ENCODE results near the gene DNMT3B. TPM values are rescaled to one million over a fixed set of nuclear protein-coding genes. Genes with fewer than 3 reads are reported as not detected.

Gene DNMT3B
- total and polyA plus RNA-seq, 9 of the 15 experiments (the other 6 are each of a cell fraction or from before 2014, with no cell fraction given), result 9.3 to 74.8 (median 49.1) TPM

DNA sequence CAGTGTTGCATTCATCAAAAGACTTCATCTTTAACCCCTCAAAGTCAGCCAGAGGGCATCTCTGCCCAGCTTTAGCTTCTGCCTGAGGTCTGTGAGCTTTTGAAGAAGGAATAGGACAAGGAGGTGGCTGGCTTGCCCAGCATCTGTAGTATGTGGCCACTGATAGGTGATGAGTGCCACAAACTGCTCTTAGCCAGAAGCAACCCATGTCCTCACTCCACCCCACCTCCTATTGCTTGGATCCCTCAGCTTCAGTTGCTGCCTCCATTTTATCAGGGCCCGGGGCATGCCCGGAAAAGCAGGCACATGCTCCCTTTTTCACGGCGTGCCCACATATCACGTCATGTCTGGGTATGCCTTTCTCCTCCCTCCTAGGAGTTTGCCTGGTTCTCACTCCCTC lies 84.7 kb downstream of the DNMT3B start:
- intact Hi-C loops (cut with micrococcal nuclease) (no loop called here), in situ Hi-C loops (cut with MboI) (no loop called here)
- Histone ChIP-seq H3K27me3 (ENCODE audit: control insufficient read depth in 2 of 2, insufficient read depth in 2 of 2, low read length in 2 of 2) (no peaks in the 10 kb centered on the region), H3K9ac (ENCODE audit: insufficient read depth in 1 of 2, low read depth in 2 of 2, low read length in 2 of 2) (no peak overlapping the region), H3K4me3 (no peak overlapping the region), H3K27ac (ENCODE audit: extremely low read depth, low read depth, low read length) (no peak overlapping the region), H3K9me3 (replicated peaks; ENCODE audit: control insufficient read depth, insufficient read depth, low read depth, low read length) (no peaks in the 10 kb centered on the region), H3K79me2 (ENCODE audit: control insufficient read depth, insufficient read depth, low read length) (peaks cover 20% of the 10 kb centered on the region), H2AFZ (ENCODE audit: low read depth, low read length) (no peak overlapping the region), H3K36me3 (ENCODE audit: control insufficient read depth, insufficient read depth, low read length) (peaks cover 86% of the 10 kb centered on the region), H3K4me1 (replicated peaks in 1 of 2; ENCODE audit: control insufficient read depth in 2 of 2, insufficient read depth in 2 of 2, low read length in 2 of 2) (no peaks in the 10 kb centered on the region), H3K9me1 (ENCODE audit: control insufficient read depth, insufficient read depth, low read length) (no peaks in the 10 kb centered on the region), H3K4me2 (ENCODE audit: insufficient read depth, low read length) (no peak overlapping the region), H4K20me1 (replicated peaks; ENCODE audit: control insufficient read depth, insufficient read depth, low read length) (0 out of 2 replicates have a peak, but pooled peaks cover 5% of the 10 kb centered on the region)
- POLR2A ChIA-PET, result interaction anchor here (0.6 to 4.0 kb wide), 4 partner anchors 9 to 18 kb away, joined by 3 to 23 read pairs (median 4); partner anchors contain the start of gene EFCAB8
- no peak for DNase-seq (ENCODE audit: extremely low read depth in 1 of 4, low spot score in 3 of 4)
- CTCF ChIA-PET (ENCODE audit: low intra/inter-chr PET ratio), result no interaction called here
- no TSS peak for BruUV-seq (replicated peaks)
- TF ChIP-seq MYC (IDR thresholded peaks at IDR 0.05; ENCODE audit: low read depth, low read length) (no peak), MYC (CRISPR knock-in tag; IDR thresholded peaks at IDR 0.05; ENCODE audit: borderline replicate concordance, low read depth) (no peak), FOXM1 (IDR thresholded peaks at IDR 0.05; ENCODE audit: low read depth) (no peak), FOXM1 (CRISPR knock-in tag; IDR thresholded peaks at IDR 0.05; ENCODE audit: low read depth) (no peak), ZNF224 (CRISPR knock-in tag; IDR thresholded peaks at IDR 0.05) (no peak)
- ATAC-seq, result no peak
- whole genome bisulfite sequencing (ENCODE audit: insufficient coverage, low coverage, missing lambda C conversion rate), result 96% methylated on average over 5 of the region's 5 CpGs
- no peak for FAIRE-seq

DNA sequence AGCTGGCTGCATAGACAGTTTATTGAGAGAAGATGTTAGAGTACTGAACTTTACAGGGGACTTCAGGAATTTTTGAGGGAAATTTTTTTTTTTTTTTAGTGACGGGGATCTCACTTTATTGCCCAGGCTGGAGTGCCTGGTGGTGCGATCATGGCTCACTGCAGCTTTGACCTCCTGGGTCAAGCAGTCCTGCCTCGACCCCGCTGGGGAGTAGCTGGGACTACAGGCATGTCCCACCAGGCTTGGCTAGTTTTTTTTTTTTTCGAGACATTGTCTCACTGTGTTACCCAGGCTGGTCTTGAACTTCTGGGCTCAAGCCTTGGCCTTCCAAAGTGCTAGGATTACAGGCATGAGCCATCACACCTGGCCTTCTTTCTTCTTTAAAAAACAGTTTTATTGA lies 85.8 kb downstream of the DNMT3B start:
- no peak for ATAC-seq
- H3K4me1 ChIP-seq (replicated peaks in 1 of 2; ENCODE audit: control insufficient read depth in 2 of 2, insufficient read depth in 2 of 2, low read length in 2 of 2), result no peaks in the 10 kb centered on the region
- BruUV-seq (replicated peaks), result no TSS peak
- no peak overlapping the region for H3K9ac ChIP-seq (ENCODE audit: insufficient read depth in 1 of 2, low read depth in 2 of 2, low read length in 2 of 2)
- 0 out of 2 replicates have a peak, but pooled peaks cover 5% of the 10 kb centered on the region for H4K20me1 ChIP-seq (replicated peaks; ENCODE audit: control insufficient read depth, insufficient read depth, low read length)
- H3K79me2 ChIP-seq (ENCODE audit: control insufficient read depth, insufficient read depth, low read length), result peaks cover 12% of the 10 kb centered on the region
- H3K27me3 ChIP-seq (ENCODE audit: control insufficient read depth in 2 of 2, insufficient read depth in 2 of 2, low read length in 2 of 2), result no peaks in the 10 kb centered on the region
- H3K9me3 ChIP-seq (replicated peaks; ENCODE audit: control insufficient read depth, insufficient read depth, low read depth, low read length), result no peaks in the 10 kb centered on the region
- intact Hi-C loops (cut with micrococcal nuclease), result no loop called here
- POLR2A ChIA-PET, result interaction anchor here (1.9 to 2.5 kb wide), 2 partner anchors 11 to 28 kb away, joined by 4 to 7 read pairs; partner anchors contain the start of genes EFCAB8 and MAPRE1
- WGBS (ENCODE audit: insufficient coverage, low coverage, missing lambda C conversion rate), result 91% methylated on average over 5 of the region's 5 CpGs
- DNase-seq (ENCODE audit: extremely low read depth in 1 of 4, low spot score in 3 of 4), result no peak
- no peak for FAIRE-seq
- in situ Hi-C loops (cut with MboI), result no loop called here
- peaks cover 84% of the 10 kb centered on the region for H3K36me3 ChIP-seq (ENCODE audit: control insufficient read depth, insufficient read depth, low read length)
- H3K4me2 ChIP-seq (ENCODE audit: insufficient read depth, low read length), result no peak overlapping the region
- no peaks in the 10 kb centered on the region for H3K9me1 ChIP-seq (ENCODE audit: control insufficient read depth, insufficient read depth, low read length)
- H2AFZ ChIP-seq (ENCODE audit: low read depth, low read length), result no peak overlapping the region
- H3K27ac ChIP-seq (ENCODE audit: extremely low read depth, low read depth, low read length), result no peak overlapping the region
- H3K4me3 ChIP-seq, result no peak overlapping the region
- CTCF ChIA-PET (ENCODE audit: low intra/inter-chr PET ratio), result interaction anchor here (0.6 kb wide), 1 partner anchor 300 kb away, joined by 3 read pairs; no protein-coding TSS in a partner anchor
- TF ChIP-seq GATAD2B (IDR thresholded peaks at IDR 0.05; ENCODE audit: borderline replicate concordance) (no peak), MYNN (IDR thresholded peaks at IDR 0.05) (no peak), MYNN (CRISPR knock-in tag; IDR thresholded peaks at IDR 0.05) (no peak), MCM7 (IDR thresholded peaks at IDR 0.05) (no peak), MXI1 (IDR thresholded peaks at IDR 0.05; ENCODE audit: low read depth, low read length) (no peak), YBX1 (IDR thresholded peaks at IDR 0.05) (no peak), PTTG1 (tag; IDR thresholded peaks at IDR 0.05; ENCODE audit: low read depth) (no peak), ZNF778 (CRISPR knock-in tag; IDR thresholded peaks at IDR 0.05) (no peak), SNIP1 (IDR thresholded peaks at IDR 0.05; ENCODE audit: low read depth) (no peak), NFIC (IDR thresholded peaks at IDR 0.05) (no peak), ZSCAN29 (IDR thresholded peaks at IDR 0.05) (no peak)
- TF ChIP-seq, protein P1, sequence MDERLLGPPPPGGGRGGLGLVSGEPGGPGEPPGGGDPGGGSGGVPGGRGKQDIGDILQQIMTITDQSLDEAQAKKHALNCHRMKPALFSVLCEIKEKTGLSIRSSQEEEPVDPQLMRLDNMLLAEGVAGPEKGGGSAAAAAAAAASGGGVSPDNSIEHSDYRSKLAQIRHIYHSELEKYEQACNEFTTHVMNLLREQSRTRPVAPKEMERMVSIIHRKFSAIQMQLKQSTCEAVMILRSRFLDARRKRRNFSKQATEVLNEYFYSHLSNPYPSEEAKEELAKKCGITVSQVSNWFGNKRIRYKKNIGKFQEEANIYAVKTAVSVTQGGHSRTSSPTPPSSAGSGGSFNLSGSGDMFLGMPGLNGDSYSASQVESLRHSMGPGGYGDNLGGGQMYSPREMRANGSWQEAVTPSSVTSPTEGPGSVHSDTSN (CRISPR knock-in tag; IDR thresholded peaks at IDR 0.05; ENCODE audit: low read depth), result no peak
- TF ChIP-seq, protein P1 (tag; conservative IDR thresholded peaks at IDR 0.05; ENCODE audit: low read depth), result no peak

Data from K562 (cell line).